Neural cell (in vitro differentiated cells): ENCODE measurements around the gene VAV2. TPM values are rescaled to one million over a fixed set of nuclear protein-coding genes. Genes with fewer than 3 reads are reported as not detected.

Experiments
- H2AFZ ChIP-seq: fragments of 200-600, 300-800 bp; sonication (generic), shearing (Covaris generic); 2 replicates; pipeline ENCODE4 v1.6.0; 2014; ENCODE audit warnings: low read depth, mild to moderate bottlenecking, antibody characterized with exemption, low read length, moderate library complexity
- H3F3A ChIP-seq: fragments of 200-600 bp; shearing (Covaris generic); 2 replicates; pipeline ENCODE4 v1.6.1; 2016; ENCODE audit warnings: mild to moderate bottlenecking, moderate library complexity, mixed read lengths, antibody characterized with exemption, low read length; ENCODE audit not compliant: insufficient read depth, poor library complexity, severe bottlenecking
- H3K27ac ChIP-seq: fragments of 200-600, 300-800 bp; sonication (generic), shearing (Covaris generic); 2 replicates; pipeline ENCODE4 v1.5.1; 2014; ENCODE audit warnings: mild to moderate bottlenecking, low read length, moderate library complexity
- H3K27me3 ChIP-seq: fragments of 300-800, 200-600 bp; sonication (generic), shearing (Covaris generic); 2 replicates; pipeline ENCODE4 v1.6.0; 2014; ENCODE audit warnings: mild to moderate bottlenecking, low read depth, low read length, moderate library complexity; ENCODE audit not compliant: insufficient read depth
- H3K36me3 ChIP-seq: fragments of 300-800, 200-600 bp; sonication (generic), shearing (Covaris generic); 2 replicates; pipeline ENCODE4 v1.5.1; 2014; ENCODE audit warnings: mild to moderate bottlenecking, antibody characterized with exemption, low read length, moderate library complexity; ENCODE audit not compliant: insufficient read depth
- H3K4me2 ChIP-seq: fragments of 300-800, 200-600 bp; sonication (generic), shearing (Covaris generic); 2 replicates; pipeline ENCODE4 v1.6.0; 2014; ENCODE audit warnings: mild to moderate bottlenecking, low read length
- H3K4me3 ChIP-seq: fragments of 300-800, 200-600 bp; sonication (generic), shearing (Covaris generic); 2 replicates; pipeline ENCODE4 v1.5.1; 2014; ENCODE audit warnings: mild to moderate bottlenecking, low read length, moderate library complexity
- H3K79me2 ChIP-seq: fragments of 200-600 bp; shearing (Covaris generic); replicated peaks from 2 replicates; pipeline ENCODE4 v1.6.0; 2014; ENCODE audit warnings: mild to moderate bottlenecking, low read length, moderate library complexity; ENCODE audit not compliant: insufficient read depth
- H3K9ac ChIP-seq: fragments of 300-800, 200-600 bp; sonication (generic), shearing (Covaris generic); 2 replicates; pipeline ENCODE4 v1.6.1; 2016; ENCODE audit warnings: mild to moderate bottlenecking, low read length, mixed read lengths
- H3K9me2 ChIP-seq: fragments of 200-600 bp; shearing (Covaris generic); 2 replicates; pipeline ENCODE4 v1.6.1; 2016; ENCODE audit warnings: mild to moderate bottlenecking, low read length, mixed read lengths; ENCODE audit not compliant: insufficient read depth
- H3K9me3 ChIP-seq: fragments of 200-600, 300-800 bp; sonication (generic), shearing (Covaris generic); 2 replicates; pipeline ENCODE4 v1.6.1; 2016; ENCODE audit warnings: mild to moderate bottlenecking, mixed run types, low read length, moderate library complexity, mixed read lengths
- H4K20me1 ChIP-seq: fragments of 200-600 bp; shearing (Covaris generic); 2 replicates; pipeline ENCODE4 v1.6.1; 2016; ENCODE audit warnings: mild to moderate bottlenecking, mixed run types; ENCODE audit not compliant: insufficient read depth
- EP300 ChIP-seq: fragments of 450-650 bp; conservative IDR thresholded peaks from 2 replicates; pipeline ENCODE4 v1.6.1; 2014; ENCODE audit warnings: antibody characterized with exemption, mild to moderate bottlenecking, moderate library complexity; ENCODE audit not compliant: poor library complexity, severe bottlenecking
- EZH2 ChIP-seq: fragments of 200-600, 300-800 bp; shearing (Covaris generic), sonication (generic); IDR thresholded peaks from 2 replicates; pipeline ENCODE4 v1.6.1; 2014; ENCODE audit warnings: antibody characterized with exemption, low read length, borderline replicate concordance, mild to moderate bottlenecking; ENCODE audit not compliant: insufficient read depth, poor library complexity, severe bottlenecking
- MXI1 ChIP-seq: fragments of 450-650 bp; conservative IDR thresholded peaks from 2 replicates; pipeline ENCODE4 v1.6.1; 2014; ENCODE audit warnings: antibody characterized with exemption, mild to moderate bottlenecking; ENCODE audit not compliant: poor library complexity, severe bottlenecking
- POLR2AphosphoS5 ChIP-seq: IDR thresholded peaks from 2 replicates; pipeline ENCODE4 v1.6.1; 2012
- RAD21 ChIP-seq: fragments of 450-650 bp; conservative IDR thresholded peaks from 2 replicates; pipeline ENCODE4 v1.6.1; 2014; ENCODE audit warnings: antibody characterized with exemption, mild to moderate bottlenecking, moderate library complexity
- SMC3 ChIP-seq: fragments of 450-650 bp; conservative IDR thresholded peaks from 2 replicates; pipeline ENCODE4 v1.6.1; 2014; ENCODE audit warnings: antibody characterized with exemption, mild to moderate bottlenecking, moderate library complexity; ENCODE audit not compliant: poor library complexity
- TAF1 ChIP-seq: IDR thresholded peaks from 2 replicates; pipeline ENCODE4 v1.6.1; 2012; ENCODE audit warnings: low read depth
- polyA plus RNA-seq: library from polyadenylated mRNA; depleted of rRNA; stranded (reverse); fragments of >200 nt; gene quantifications from 2 replicates; pipeline ENCODE4 v1.2.3, GENCODE V29; 2014
- TF ChIP-seq, protein P1 (sequence below): IDR thresholded peaks from 2 replicates; pipeline ENCODE4 v1.6.1; 2012; ENCODE audit warnings: borderline replicate concordance
- TF ChIP-seq, protein P2 (sequence below): fragments of 450-650 bp; IDR thresholded peaks from 2 replicates; pipeline ENCODE4 v1.5.1; 2014; ENCODE audit warnings: antibody characterized with exemption, mild to moderate bottlenecking, moderate library complexity; ENCODE audit not compliant: poor library complexity, severe bottlenecking

The VAV2 gene
- polyA plus RNA-seq, 1 donor from 2014 or later: 35.2 TPM

DNA sequence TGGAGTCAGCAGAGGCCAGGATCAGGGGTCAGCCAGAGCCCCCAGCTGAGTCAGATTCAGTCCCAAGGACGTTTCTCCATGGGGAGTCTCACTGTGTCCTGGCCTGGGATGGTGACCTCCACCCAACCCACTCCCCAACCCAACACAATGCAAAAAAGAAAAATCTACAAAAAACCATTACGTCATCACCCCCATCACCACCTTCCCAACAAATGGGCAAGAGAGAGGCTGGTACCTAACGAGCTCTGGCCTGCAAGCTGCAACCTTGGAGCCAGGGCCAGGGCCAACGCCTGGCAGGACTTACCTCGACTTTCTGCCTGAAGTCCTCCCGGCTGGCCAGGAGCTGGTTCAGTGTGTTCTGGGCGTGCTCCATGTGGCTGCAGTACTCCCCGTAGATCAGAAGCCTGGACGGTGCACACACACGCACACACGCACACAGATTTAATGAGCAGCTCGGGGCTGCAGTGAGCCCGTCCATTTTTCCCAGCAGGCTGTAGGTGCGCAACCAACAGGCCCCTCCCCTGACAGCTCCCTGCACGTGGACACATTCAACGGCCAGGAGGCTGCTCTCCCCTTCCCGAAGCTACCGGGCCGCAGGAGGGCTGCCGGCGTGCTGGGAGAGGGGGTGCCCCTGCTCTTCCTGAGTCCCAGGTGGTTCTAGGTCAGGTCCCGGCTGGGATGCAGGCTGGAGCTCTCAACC is 194.6 kb downstream of the VAV2 start:
- Histone ChIP-seq H3K4me2 (no peak overlapping the region), H3K9ac (no peak overlapping the region), H3K36me3 (no peaks in the 10 kb centered on the region), H3K27me3 (no peaks in the 10 kb centered on the region), H4K20me1 (no peaks in the 10 kb centered on the region), H3K27ac (no peak overlapping the region), H3K79me2 (no peaks in the 10 kb centered on the region), H3F3A (no peaks in the 10 kb centered on the region), H3K9me2 (no peaks in the 10 kb centered on the region), H3K9me3 (no peaks in the 10 kb centered on the region), H3K4me3 (no peak overlapping the region), H2AFZ (no peak overlapping the region)
- no peak for TF ChIP-seq POLR2AphosphoS5
- TF ChIP-seq, protein P1, sequence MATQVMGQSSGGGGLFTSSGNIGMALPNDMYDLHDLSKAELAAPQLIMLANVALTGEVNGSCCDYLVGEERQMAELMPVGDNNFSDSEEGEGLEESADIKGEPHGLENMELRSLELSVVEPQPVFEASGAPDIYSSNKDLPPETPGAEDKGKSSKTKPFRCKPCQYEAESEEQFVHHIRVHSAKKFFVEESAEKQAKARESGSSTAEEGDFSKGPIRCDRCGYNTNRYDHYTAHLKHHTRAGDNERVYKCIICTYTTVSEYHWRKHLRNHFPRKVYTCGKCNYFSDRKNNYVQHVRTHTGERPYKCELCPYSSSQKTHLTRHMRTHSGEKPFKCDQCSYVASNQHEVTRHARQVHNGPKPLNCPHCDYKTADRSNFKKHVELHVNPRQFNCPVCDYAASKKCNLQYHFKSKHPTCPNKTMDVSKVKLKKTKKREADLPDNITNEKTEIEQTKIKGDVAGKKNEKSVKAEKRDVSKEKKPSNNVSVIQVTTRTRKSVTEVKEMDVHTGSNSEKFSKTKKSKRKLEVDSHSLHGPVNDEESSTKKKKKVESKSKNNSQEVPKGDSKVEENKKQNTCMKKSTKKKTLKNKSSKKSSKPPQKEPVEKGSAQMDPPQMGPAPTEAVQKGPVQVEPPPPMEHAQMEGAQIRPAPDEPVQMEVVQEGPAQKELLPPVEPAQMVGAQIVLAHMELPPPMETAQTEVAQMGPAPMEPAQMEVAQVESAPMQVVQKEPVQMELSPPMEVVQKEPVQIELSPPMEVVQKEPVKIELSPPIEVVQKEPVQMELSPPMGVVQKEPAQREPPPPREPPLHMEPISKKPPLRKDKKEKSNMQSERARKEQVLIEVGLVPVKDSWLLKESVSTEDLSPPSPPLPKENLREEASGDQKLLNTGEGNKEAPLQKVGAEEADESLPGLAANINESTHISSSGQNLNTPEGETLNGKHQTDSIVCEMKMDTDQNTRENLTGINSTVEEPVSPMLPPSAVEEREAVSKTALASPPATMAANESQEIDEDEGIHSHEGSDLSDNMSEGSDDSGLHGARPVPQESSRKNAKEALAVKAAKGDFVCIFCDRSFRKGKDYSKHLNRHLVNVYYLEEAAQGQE: no peak
- no peak for TF ChIP-seq TAF1
- no peak for TF ChIP-seq RAD21

DNA sequence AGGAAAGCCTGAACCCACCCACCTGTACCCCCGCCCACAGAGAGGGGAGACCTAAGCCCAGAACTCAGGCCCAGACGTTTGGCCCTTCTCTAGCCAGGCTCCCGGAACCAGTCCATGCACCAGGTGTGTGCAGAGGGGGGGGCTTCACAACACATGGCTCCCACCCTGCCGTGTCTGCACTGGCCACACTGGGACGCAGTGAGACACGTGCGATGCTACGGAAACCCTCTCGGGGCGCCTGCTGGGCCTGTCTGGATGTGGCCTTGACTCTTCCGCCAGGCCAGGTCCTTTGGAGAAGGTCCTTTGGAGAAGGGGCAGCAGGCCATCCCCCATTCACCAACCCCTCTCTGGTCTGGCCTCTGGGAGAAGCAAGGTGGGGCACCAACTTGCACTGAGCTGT is 195.6 kb downstream of the VAV2 start:
- no peaks in the 10 kb centered on the region for H4K20me1 ChIP-seq
- no peaks in the 10 kb centered on the region for H3K9me2 ChIP-seq
- no peak overlapping the region for H3K27ac ChIP-seq
- no peaks in the 10 kb centered on the region for H3F3A ChIP-seq
- H3K36me3 ChIP-seq: no peaks in the 10 kb centered on the region
- H3K9ac ChIP-seq: no peak overlapping the region
- TF ChIP-seq SMC3 (no peak), TAF1 (no peak), EZH2 (no peak), POLR2AphosphoS5 (no peak), EP300 (no peak), MXI1 (no peak), RAD21 (no peak)
- TF ChIP-seq, protein P2, sequence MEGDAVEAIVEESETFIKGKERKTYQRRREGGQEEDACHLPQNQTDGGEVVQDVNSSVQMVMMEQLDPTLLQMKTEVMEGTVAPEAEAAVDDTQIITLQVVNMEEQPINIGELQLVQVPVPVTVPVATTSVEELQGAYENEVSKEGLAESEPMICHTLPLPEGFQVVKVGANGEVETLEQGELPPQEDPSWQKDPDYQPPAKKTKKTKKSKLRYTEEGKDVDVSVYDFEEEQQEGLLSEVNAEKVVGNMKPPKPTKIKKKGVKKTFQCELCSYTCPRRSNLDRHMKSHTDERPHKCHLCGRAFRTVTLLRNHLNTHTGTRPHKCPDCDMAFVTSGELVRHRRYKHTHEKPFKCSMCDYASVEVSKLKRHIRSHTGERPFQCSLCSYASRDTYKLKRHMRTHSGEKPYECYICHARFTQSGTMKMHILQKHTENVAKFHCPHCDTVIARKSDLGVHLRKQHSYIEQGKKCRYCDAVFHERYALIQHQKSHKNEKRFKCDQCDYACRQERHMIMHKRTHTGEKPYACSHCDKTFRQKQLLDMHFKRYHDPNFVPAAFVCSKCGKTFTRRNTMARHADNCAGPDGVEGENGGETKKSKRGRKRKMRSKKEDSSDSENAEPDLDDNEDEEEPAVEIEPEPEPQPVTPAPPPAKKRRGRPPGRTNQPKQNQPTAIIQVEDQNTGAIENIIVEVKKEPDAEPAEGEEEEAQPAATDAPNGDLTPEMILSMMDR: no peak
- TF ChIP-seq, protein P1: no peak
- no peak overlapping the region for H2AFZ ChIP-seq
- H3K4me3 ChIP-seq: no peak overlapping the region
- no peaks in the 10 kb centered on the region for H3K9me3 ChIP-seq
- H3K27me3 ChIP-seq: no peaks in the 10 kb centered on the region
- no peak overlapping the region for H3K4me2 ChIP-seq
- no peaks in the 10 kb centered on the region for H3K79me2 ChIP-seq
